H9 (cell line): Measurements from ENCODE around the gene SURF1. TPM values are rescaled to one million over a fixed set of nuclear protein-coding genes. Genes with fewer than 3 reads are reported as not detected.

ENCODE experiments used
- DNase-seq: peaks from one replicate; pipeline ENCODE4 v3.0.0-alpha.2; 2017
- H2AFZ ChIP-seq: one replicate; pipeline ENCODE4 v1.6.1; 2013; ENCODE audit warnings: mild to moderate bottlenecking, low read length, control low read depth, moderate library complexity
- H2AK5ac ChIP-seq: 2 replicates; pipeline ENCODE4 v1.6.1; 2013; ENCODE audit warnings: low read length, control low read depth, mixed read lengths; ENCODE audit not compliant: insufficient read length
- H2BK120ac ChIP-seq: one replicate; pipeline ENCODE4 v1.6.1; 2013; ENCODE audit warnings: low read depth, mild to moderate bottlenecking, low read length, control low read depth, inconsistent platforms; ENCODE audit not compliant: poor library complexity, severe bottlenecking
- H2BK12ac ChIP-seq: 2 replicates; pipeline ENCODE4 v1.6.1; 2013; ENCODE audit warnings: low read length, control low read depth, mixed read lengths, low read depth; ENCODE audit not compliant: insufficient read length
- H2BK15ac ChIP-seq: 2 replicates; pipeline ENCODE4 v1.6.1; 2013; ENCODE audit warnings: low read depth, low read length, control low read depth
- H2BK20ac ChIP-seq: one replicate; pipeline ENCODE4 v1.6.1; 2013; ENCODE audit warnings: low read depth, mild to moderate bottlenecking, low read length, control low read depth, inconsistent platforms; ENCODE audit not compliant: poor library complexity, severe bottlenecking
- H2BK5ac ChIP-seq: 2 replicates; pipeline ENCODE4 v1.6.1; 2013; ENCODE audit warnings: low read length, control low read depth, mixed read lengths; ENCODE audit not compliant: insufficient read length
- H3K14ac ChIP-seq: 2 replicates; pipeline ENCODE4 v1.6.1; 2013; ENCODE audit warnings: low read length, control low read depth; ENCODE audit not compliant: insufficient read depth
- H3K18ac ChIP-seq: 2 replicates; pipeline ENCODE4 v1.6.1; 2013; ENCODE audit warnings: low read depth, mild to moderate bottlenecking, mixed read lengths, low read length, control low read depth; ENCODE audit not compliant: insufficient read length
- H3K23ac ChIP-seq: 2 replicates; pipeline ENCODE4 v1.6.1; 2013; ENCODE audit warnings: low read length, control low read depth, mixed read lengths, low read depth; ENCODE audit not compliant: insufficient read length
- H3K23me2 ChIP-seq: 2 replicates; pipeline ENCODE4 v1.6.1; 2013; ENCODE audit warnings: low read depth, mild to moderate bottlenecking, mixed read lengths, low read length, control low read depth; ENCODE audit not compliant: insufficient read length, poor library complexity, severe bottlenecking
- H3K27ac ChIP-seq: 2 replicates; pipeline ENCODE4 v1.5.1; 2013; ENCODE audit warnings: low read length, control low read depth, mixed read lengths, low read depth; ENCODE audit not compliant: insufficient read length
- H3K27me3 ChIP-seq: 2 replicates; pipeline ENCODE4 v1.6.1; 2013; ENCODE audit warnings: low read length, control low read depth, inconsistent platforms; ENCODE audit not compliant: insufficient read depth
- H3K4ac ChIP-seq: 2 replicates; pipeline ENCODE4 v1.6.1; 2013; ENCODE audit warnings: low read depth, mild to moderate bottlenecking, control low read depth, inconsistent platforms, low read length, moderate library complexity
- H3K4me1 ChIP-seq: 2 replicates; pipeline ENCODE4 v1.6.1; 2013; ENCODE audit warnings: low read length, control low read depth, inconsistent platforms; ENCODE audit not compliant: insufficient read depth
- H3K4me2 ChIP-seq: 2 replicates; pipeline ENCODE4 v1.6.1; 2013; ENCODE audit warnings: low read length, control low read depth, mixed read lengths; ENCODE audit not compliant: insufficient read length, insufficient read depth
- H3K56ac ChIP-seq: 2 replicates; pipeline ENCODE4 v1.6.1; 2013; ENCODE audit warnings: low read depth, mild to moderate bottlenecking, mixed read lengths, low read length, control low read depth; ENCODE audit not compliant: insufficient read length
- H3K79me1 ChIP-seq: 2 replicates; pipeline ENCODE4 v1.6.1; 2013; ENCODE audit warnings: low read depth, mild to moderate bottlenecking, moderate library complexity, low read length, control low read depth, inconsistent platforms; ENCODE audit not compliant: insufficient read depth, poor library complexity, severe bottlenecking
- H3K79me2 ChIP-seq: 2 replicates; pipeline ENCODE4 v1.6.1; 2013; ENCODE audit warnings: low read length, control low read depth, inconsistent platforms; ENCODE audit not compliant: insufficient read depth
- H3K9ac ChIP-seq: 2 replicates; pipeline ENCODE4 v1.6.1; 2013; ENCODE audit warnings: low read length, control low read depth, mixed read lengths; ENCODE audit not compliant: insufficient read length; ENCODE audit errors: extremely low read depth
- H3K9me3 ChIP-seq: one replicate; pipeline ENCODE4 v1.6.1; 2013; ENCODE audit warnings: low read depth, low read length, inconsistent platforms; ENCODE audit not compliant: control insufficient read depth
- H3T11ph ChIP-seq: one replicate; pipeline ENCODE4 v1.6.1; 2013; ENCODE audit warnings: mild to moderate bottlenecking, low read length, control low read depth, inconsistent platforms
- H4K20me1 ChIP-seq: one replicate; pipeline ENCODE4 v1.6.1; 2013; ENCODE audit not compliant: control insufficient read depth, insufficient read length, insufficient read depth
- H4K5ac ChIP-seq: 2 replicates; pipeline ENCODE4 v1.6.1; 2013; ENCODE audit warnings: low read depth, mild to moderate bottlenecking, mixed read lengths, low read length, control low read depth; ENCODE audit not compliant: insufficient read length
- H4K8ac ChIP-seq: replicated peaks from 2 replicates; pipeline ENCODE4 v1.6.1; 2013; ENCODE audit warnings: low read length, control low read depth, mixed read lengths, low read depth; ENCODE audit not compliant: insufficient read length
- H4K91ac ChIP-seq: 2 replicates; pipeline ENCODE4 v1.6.1; 2013; ENCODE audit warnings: low read depth, mild to moderate bottlenecking, moderate library complexity, mixed read lengths, low read length, control low read depth; ENCODE audit not compliant: insufficient read length
- H3K27ac Mint-ChIP-seq, 3 experiments: 2 replicates in 2 of 3; 3 replicates in 1 of 3; pipeline ENCODE4 v1.8.0; 2020 to 2021; ENCODE audit warnings: mixed read lengths in 3 of 3, mild to moderate bottlenecking in 1 of 3, moderate library complexity in 1 of 3
- H3K27me3 Mint-ChIP-seq: 2 replicates; pipeline ENCODE4 v1.8.0; 2021; ENCODE audit warnings: low read depth, mild to moderate bottlenecking, moderate library complexity, mixed read lengths
- H3K36me3 Mint-ChIP-seq, 3 experiments: 2 replicates in 2 of 3; 3 replicates in 1 of 3; pipeline ENCODE4 v1.8.0; 2020 to 2021; ENCODE audit warnings: low read depth in 3 of 3, mixed read lengths in 3 of 3; ENCODE audit not compliant: insufficient read depth in 1 of 3
- H3K4me1 Mint-ChIP-seq, 2 experiments: 2 replicates each; pipeline ENCODE4 v1.8.0; 2020; ENCODE audit warnings: mixed read lengths in 2 of 2
- H3K4me3 Mint-ChIP-seq, 2 experiments: 2 replicates in 1 of 2; 3 replicates in 1 of 2; pipeline ENCODE4 v1.8.0; 2020 to 2021; ENCODE audit warnings: mild to moderate bottlenecking in 2 of 2, mixed read lengths in 2 of 2, moderate library complexity in 1 of 2
- H3K9me3 Mint-ChIP-seq, 2 experiments: 2 replicates in 1 of 2; 3 replicates in 1 of 2; pipeline ENCODE4 v1.8.0; 2020; ENCODE audit warnings: mild to moderate bottlenecking in 2 of 2, mixed read lengths in 2 of 2, moderate library complexity in 1 of 2
- WGBS: extraction: QIAGEN DNeasy Blood & Tissue Kit; methylation state at CpG from one replicate; pipeline ENCODE4 v1.1.7; 2013; ENCODE audit warnings: missing lambda C conversion rate, low lambda C conversion rate, mixed read lengths; ENCODE audit not compliant: insufficient read length; ENCODE audit errors: extremely low coverage; 5-methylcytosine and 5-hydroxymethylcytosine counted together
- total RNA-seq: library from RNA; stranded (reverse); gene quantifications from 2 replicates; pipeline ENCODE4 v1.2.1, GENCODE V29; 2021
- TF ChIP-seq, protein P1 (sequence below): fragments of 200-600 bp; sonication (generic); conservative IDR thresholded peaks from 3 replicates; pipeline ENCODE4 v1.8.0; 2021; ENCODE audit warnings: antibody characterized with exemption, mild to moderate bottlenecking

Gene SURF1
- total RNA-seq, 1 experiment from 2014 or later: 43.3 TPM

- H2BK120ac ChIP-seq: no peak overlapping the region
- H2BK12ac ChIP-seq: no peak overlapping the region
- no peak overlapping the region for H3K56ac ChIP-seq
- no peaks in the 10 kb centered on the region; a peak in 1 of 5 replicates for H3K9me3 Mint-ChIP-seq
- H3K4me3 Mint-ChIP-seq: no peak overlapping the region
- peaks cover 6% of the 10 kb centered on the region for H3K23me2 ChIP-seq
- peaks cover 11 to 13% of the 10 kb centered on the region in 2 experiments for H3K4me1 Mint-ChIP-seq
- peaks cover 62% of the 10 kb centered on the region; the same call in 1 of the 2 replicates for H3K79me2 ChIP-seq
- no peak overlapping the region for H3K4ac ChIP-seq
- no peaks in the 10 kb centered on the region for H3K27me3 Mint-ChIP-seq
- H3K27me3 ChIP-seq: no peaks in the 10 kb centered on the region
- no peak overlapping the region for H3T11ph ChIP-seq
- no peaks in the 10 kb centered on the region for H3K4me1 ChIP-seq
- WGBS: no CpG with 5 or more reads among the region's 12 CpGs
- TF ChIP-seq, protein P1, sequence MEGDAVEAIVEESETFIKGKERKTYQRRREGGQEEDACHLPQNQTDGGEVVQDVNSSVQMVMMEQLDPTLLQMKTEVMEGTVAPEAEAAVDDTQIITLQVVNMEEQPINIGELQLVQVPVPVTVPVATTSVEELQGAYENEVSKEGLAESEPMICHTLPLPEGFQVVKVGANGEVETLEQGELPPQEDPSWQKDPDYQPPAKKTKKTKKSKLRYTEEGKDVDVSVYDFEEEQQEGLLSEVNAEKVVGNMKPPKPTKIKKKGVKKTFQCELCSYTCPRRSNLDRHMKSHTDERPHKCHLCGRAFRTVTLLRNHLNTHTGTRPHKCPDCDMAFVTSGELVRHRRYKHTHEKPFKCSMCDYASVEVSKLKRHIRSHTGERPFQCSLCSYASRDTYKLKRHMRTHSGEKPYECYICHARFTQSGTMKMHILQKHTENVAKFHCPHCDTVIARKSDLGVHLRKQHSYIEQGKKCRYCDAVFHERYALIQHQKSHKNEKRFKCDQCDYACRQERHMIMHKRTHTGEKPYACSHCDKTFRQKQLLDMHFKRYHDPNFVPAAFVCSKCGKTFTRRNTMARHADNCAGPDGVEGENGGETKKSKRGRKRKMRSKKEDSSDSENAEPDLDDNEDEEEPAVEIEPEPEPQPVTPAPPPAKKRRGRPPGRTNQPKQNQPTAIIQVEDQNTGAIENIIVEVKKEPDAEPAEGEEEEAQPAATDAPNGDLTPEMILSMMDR: no peak
- peaks cover 34% of the 10 kb centered on the region for H3K79me1 ChIP-seq
- H2BK15ac ChIP-seq: no peak overlapping the region
- H2AK5ac ChIP-seq: no peak overlapping the region
- H3K14ac ChIP-seq: no peak overlapping the region
- H3K9me3 ChIP-seq: no peaks in the 10 kb centered on the region
- no peak overlapping the region for H3K4me2 ChIP-seq
- no peak overlapping the region for H2BK20ac ChIP-seq
- no peak overlapping the region for H4K91ac ChIP-seq
- H4K20me1 ChIP-seq: no peaks in the 10 kb centered on the region
- H2BK5ac ChIP-seq: no peak overlapping the region
- no peak overlapping the region for H2AFZ ChIP-seq
- no peak overlapping the region for H3K27ac ChIP-seq
- H4K5ac ChIP-seq: no peak overlapping the region
- no peak overlapping the region for H3K23ac ChIP-seq
- H3K18ac ChIP-seq: no peak overlapping the region
- no peak overlapping the region for H3K9ac ChIP-seq
- peak overlapping the region in 1 of 3 experiments; percentile 16; a peak in 1 of 7 replicates for H3K27ac Mint-ChIP-seq
- H3K36me3 Mint-ChIP-seq: peaks cover 22 to 67% (median 51%) of the 10 kb centered on the region in 3 experiments; a peak in 6 of 7 replicates
- DNase-seq: no peak
- no peak overlapping the region for H4K8ac ChIP-seq
Measured at GRCh38 chr9:133371261-133371711, 15.0 kb upstream of the SURF1 start.
